Measurements from ENCODE around the gene MYBPHL.

DNA sequence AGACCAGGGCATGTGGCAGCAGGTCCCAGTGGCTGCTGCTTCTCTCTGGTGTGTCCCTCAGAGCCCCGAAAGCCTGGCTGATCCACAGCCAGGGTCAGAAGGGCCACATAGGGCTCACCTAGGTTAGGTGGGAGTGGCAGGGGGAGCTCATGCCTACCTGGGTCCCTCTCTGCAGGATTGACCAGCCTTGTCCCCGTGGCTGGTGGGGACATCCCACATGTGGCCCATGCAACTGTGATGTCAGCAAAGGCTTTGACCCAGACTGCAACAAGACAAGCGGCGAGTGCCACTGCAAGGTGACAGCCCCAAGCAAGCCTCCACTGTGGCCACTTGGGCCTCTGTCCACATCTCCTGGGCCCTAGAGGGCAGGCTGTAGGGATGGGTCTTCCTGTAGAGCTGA is 41.8 kb downstream of the MYBPHL start:
- TF ChIP-seq, protein P1, sequence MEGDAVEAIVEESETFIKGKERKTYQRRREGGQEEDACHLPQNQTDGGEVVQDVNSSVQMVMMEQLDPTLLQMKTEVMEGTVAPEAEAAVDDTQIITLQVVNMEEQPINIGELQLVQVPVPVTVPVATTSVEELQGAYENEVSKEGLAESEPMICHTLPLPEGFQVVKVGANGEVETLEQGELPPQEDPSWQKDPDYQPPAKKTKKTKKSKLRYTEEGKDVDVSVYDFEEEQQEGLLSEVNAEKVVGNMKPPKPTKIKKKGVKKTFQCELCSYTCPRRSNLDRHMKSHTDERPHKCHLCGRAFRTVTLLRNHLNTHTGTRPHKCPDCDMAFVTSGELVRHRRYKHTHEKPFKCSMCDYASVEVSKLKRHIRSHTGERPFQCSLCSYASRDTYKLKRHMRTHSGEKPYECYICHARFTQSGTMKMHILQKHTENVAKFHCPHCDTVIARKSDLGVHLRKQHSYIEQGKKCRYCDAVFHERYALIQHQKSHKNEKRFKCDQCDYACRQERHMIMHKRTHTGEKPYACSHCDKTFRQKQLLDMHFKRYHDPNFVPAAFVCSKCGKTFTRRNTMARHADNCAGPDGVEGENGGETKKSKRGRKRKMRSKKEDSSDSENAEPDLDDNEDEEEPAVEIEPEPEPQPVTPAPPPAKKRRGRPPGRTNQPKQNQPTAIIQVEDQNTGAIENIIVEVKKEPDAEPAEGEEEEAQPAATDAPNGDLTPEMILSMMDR (IDR thresholded peaks at IDR 0.05): no peak
- no peak for TF ChIP-seq POLR2A (IDR thresholded peaks at IDR 0.05)
